T-helper 2 cell treated with Interferon-gamma antibody and Interleukin-4, amounts not matched to agents 100 ng/mL and 5 ng/mL, for 36 hours (primary cell): Measurements from ENCODE around the gene KCTD11. TPM values are rescaled to one million over a fixed set of nuclear protein-coding genes. Genes with fewer than 3 reads are reported as not detected.

ENCODE experiments used
- intact Hi-C: fragments of 100-400 bp; cut with micrococcal nuclease; formaldehyde crosslinking; loops from one replicate; pipeline ENCODE4 v1.15.1; 2023
- total RNA-seq: library from RNA; stranded (reverse); gene quantifications from 2 replicates; pipeline ENCODE4 v1.2.3, GENCODE V29; 2022

KCTD11 gene
- total RNA-seq, 1 donor from 2014 or later = 8.2 TPM

DNA sequence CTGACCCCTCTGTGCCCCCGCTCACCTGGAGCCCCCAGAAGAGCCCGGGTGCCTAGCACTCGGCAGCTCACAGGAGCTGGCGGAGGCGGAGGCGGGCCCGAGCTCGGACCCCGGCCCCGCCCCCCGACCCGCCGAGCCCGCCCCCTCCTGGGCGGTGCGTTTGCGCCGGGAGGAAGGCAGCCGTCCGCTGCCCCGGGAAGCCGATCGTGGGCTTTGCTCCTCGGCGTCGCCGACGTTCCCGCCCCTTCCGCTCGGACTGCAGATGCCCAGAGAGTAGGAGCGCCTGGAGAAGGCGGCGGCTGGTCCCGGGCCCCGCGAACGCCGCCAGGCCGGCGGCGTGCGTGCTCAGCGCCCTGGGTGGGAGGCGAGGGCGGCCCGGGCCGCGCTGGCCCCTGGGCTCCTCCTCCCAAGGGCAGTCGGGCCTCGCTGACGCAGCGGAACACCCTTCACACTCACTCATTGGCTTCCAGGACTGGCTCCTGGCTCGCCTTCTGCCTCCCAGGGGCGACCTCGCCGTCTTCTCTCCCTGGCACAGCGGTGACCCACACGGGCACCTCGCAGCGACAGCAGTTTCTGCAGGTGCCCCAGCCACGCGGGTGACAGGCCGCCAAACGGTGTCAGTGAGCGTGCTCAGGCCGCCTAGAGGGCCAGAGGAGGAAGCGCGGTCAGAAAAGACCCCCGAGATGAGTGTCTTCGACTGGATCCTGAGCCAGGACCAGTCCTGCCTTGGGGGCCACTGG is 42.7 kb downstream of the KCTD11 start, which contains the start of gene PLSCR3:
Gene PLSCR3 (minus strand): TSS at position 74 of the 740 bp plus-strand sequence. CDS start 415 bp downstream, outside the sequence.
- intact Hi-C loops = loop anchor here (1.0 kb wide), 2 partner anchors 10 to 79 kb away; partner anchors contain the start of genes GPS2 and TMEM256

DNA sequence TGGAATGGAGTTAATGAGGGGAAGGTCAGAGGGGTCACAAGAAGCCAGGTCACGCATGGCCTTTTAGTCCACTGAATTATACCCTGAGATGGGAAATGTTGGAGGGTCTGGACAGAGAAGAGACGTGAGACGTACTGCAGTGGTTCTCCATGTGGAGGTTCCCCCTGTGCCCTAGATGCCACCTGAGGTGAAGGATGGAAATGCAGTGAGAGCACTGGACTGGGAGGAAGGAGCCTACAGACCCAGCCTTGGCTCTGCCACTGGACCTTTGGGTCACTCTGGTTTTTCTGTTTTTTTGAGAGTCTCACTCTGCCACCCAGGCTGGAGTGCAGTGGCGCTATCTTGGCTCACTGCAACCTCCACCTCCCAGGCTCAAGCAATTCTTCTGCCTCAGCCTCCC is 44.2 kb downstream of the KCTD11 start:
- intact Hi-C loops = no loop called here

DNA sequence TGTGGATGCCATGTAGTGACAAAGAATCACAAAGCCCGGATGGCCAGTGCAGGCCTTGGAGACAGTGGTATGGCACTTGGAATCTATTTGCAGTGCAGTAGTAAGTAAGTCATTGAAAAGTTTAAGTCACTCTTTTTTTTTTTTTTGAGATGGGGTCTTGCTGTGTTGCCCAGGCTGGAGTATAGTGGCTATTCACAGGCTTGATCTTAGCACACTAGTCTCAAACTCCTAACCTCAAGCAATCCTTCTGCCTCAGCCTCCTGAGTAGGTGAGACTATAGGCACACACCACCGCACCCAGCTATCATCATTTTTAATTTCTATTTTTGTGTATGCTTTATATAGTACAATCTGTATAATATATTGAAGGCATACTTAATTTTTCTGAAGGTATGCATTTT is 46.6 kb downstream of the KCTD11 start:
- intact Hi-C loops = no loop called here

DNA sequence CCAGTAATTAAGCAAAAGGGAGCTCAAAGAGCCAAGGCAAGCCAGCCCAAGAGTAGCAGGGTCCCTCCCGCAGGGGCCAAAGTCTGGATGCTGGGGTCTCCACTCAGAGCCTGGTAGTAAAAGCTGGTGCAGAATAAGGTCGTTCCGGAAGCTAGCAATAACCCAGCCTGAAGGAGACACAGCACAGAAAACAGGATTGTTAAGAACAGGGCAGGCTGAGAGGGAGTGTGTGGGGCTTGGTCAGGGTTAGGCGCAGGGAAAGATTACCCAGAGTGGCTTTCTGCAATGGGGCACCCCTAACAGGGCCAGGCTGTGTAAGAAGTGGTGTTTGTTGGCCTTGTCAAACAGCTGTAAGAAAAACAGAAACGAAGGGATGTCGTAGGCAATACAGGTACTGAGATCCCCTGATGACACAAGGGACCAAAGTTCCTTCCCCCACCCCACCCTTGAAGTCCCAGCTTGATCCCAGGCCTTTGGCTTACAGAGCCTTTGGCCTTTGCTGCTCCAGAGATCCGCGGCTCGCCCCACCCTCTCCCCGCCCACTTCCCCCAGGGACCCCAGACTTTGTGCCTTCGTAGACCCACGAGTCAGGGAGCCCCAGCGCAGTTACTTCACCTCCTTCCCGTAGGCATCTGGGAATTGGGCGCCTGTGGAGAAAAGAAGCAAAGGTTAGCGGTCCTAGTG is 51.2 kb downstream of the KCTD11 start:
- intact Hi-C loops = loop anchor here (5.0 kb wide), 3 partner anchors 51 to 284 kb away; partner anchors contain the start of genes CTDNEP1, ELP5, KCTD11 and TP53

DNA sequence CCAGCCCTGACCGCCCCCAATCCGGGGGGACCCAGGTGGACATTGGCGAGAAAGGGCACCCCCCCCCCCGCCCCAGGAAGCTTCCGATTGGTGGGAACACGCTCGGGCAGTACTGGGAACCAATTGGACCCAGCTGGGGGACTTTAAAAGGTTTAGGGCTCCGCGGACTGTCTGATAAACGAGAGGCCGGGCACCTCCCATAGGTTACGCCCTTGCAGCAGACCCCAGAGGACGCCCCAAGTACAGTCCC is 51.7 kb downstream of the KCTD11 start:
- intact Hi-C loops = loop anchor here (5.0 kb wide), 3 partner anchors 51 to 284 kb away; partner anchors contain the start of genes CTDNEP1, ELP5, KCTD11 and TP53

DNA sequence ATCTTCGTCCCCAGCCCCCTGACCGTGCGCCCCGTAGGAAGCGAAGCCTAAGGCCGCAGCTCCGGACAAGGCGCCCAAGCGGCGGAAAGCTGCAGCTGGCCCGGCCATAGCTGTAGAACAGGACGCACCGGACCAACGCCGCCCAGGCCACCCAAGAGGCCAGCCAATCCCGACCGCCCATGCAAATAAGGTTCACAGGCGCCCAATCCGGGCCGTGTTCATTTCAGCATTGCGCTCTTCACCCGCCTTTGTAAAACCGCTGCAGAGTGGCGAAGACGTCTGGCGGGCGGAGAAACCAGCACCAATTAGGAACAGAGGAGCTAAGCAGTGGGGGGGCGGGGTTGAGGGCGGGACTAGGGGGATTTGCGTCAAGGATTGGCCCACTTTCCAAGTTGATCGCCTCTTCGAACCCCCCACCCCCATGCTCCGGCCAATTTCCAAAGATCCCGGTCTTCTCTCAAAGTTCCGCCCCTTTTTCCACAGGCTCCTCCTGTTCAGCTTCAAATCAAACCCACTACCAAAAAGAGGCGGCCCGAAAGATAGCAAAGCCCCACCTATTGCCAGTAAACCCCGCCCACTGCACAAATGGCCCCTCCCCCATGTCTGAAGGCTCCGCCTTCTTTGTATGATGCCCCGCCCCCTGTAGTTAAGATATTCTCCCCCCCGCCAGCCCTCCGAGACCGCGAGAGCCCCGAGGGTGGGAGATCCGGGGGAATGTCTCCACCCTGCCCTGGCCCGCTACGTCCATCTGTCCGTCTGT is 52.2 kb downstream of the KCTD11 start, which contains the start of gene TMEM256:
Gene TMEM256 (minus strand): TSS at position 121 of the 760 bp plus-strand sequence. CDS start 13 bp downstream, at position 108.
- intact Hi-C loops = loop anchor here (1.0 to 5.0 kb wide), 6 partner anchors 10 to 283 kb away; partner anchors contain the start of genes CTDNEP1, ELP5, KCTD11 and PLSCR3

Other genes starting within 250 kb of the KCTD11 start
- gene ASGR2, start 237.3 kb upstream of the KCTD11 start, total RNA-seq = not detected in 2 replicates
- gene ASGR1, start 172.8 kb upstream of the KCTD11 start, total RNA-seq = 0.91 and 1.8 TPM in 2 replicates
- gene DLG4, start 132.3 kb upstream of the KCTD11 start, total RNA-seq = 9.1 and 9.6 TPM in 2 replicates
- gene ACADVL, start 132.2 kb upstream of the KCTD11 start, total RNA-seq = 340 and 346 TPM in 2 replicates
- gene DVL2, start 117.6 kb upstream of the KCTD11 start, total RNA-seq = 46.4 and 51.1 TPM in 2 replicates
- 53.4 and 55.1 TPM in 2 replicates for gene PHF23, start 112.7 kb upstream of the KCTD11 start, total RNA-seq
- gene GABARAP, start 109.7 kb upstream of the KCTD11 start, total RNA-seq = 223 and 242 TPM in 2 replicates
- 170 and 179 TPM in 2 replicates for gene CTDNEP1, start 100.4 kb upstream of the KCTD11 start, total RNA-seq
- gene ELP5, start 99.9 kb upstream of the KCTD11 start, total RNA-seq = 56.5 and 57.8 TPM in 2 replicates
- 0.32 and 0.39 TPM in 2 replicates for gene CLDN7, start 89.7 kb upstream of the KCTD11 start, total RNA-seq
- gene SLC2A4, start 70.4 kb upstream of the KCTD11 start, total RNA-seq = 0.07 TPM in 1 of 2 replicates, not detected in the other
- 1.3 and 1.4 TPM in 2 replicates for gene YBX2, start 57.5 kb upstream of the KCTD11 start, total RNA-seq
- gene EIF5A, start 44.5 kb upstream of the KCTD11 start, total RNA-seq = 709 TPM in 2 replicates
- gene GPS2, start 36.8 kb upstream of the KCTD11 start, total RNA-seq = 78.5 and 83.2 TPM in 2 replicates
- 38.5 and 44.1 TPM in 2 replicates for gene NEURL4, start 22.8 kb upstream of the KCTD11 start, total RNA-seq
- gene ACAP1, start 15.6 kb upstream of the KCTD11 start, total RNA-seq = 580 and 590 TPM in 2 replicates
- gene TMEM95, start 3.0 kb downstream of the KCTD11 start, total RNA-seq = not detected in 2 replicates
- gene TNK1, start 28.9 kb downstream of the KCTD11 start, total RNA-seq = 1.2 and 1.4 TPM in 2 replicates
- gene PLSCR3, start 42.4 kb downstream of the KCTD11 start, total RNA-seq = 141 and 147 TPM in 2 replicates
- 54.3 and 56.3 TPM in 2 replicates for gene TMEM256, start 51.9 kb downstream of the KCTD11 start, total RNA-seq
- 1.2 TPM in 2 replicates for gene NLGN2, start 55.7 kb downstream of the KCTD11 start, total RNA-seq
- not detected in 2 replicates for gene SPEM1, start 68.2 kb downstream of the KCTD11 start, total RNA-seq
- not detected in 2 replicates for gene SPEM2, start 73.5 kb downstream of the KCTD11 start, total RNA-seq
- not detected in 2 replicates for gene SPEM3, start 76.7 kb downstream of the KCTD11 start, total RNA-seq
- gene TMEM102, start 83.3 kb downstream of the KCTD11 start, total RNA-seq = 14.4 TPM in 2 replicates
- 5.6 and 5.8 TPM in 2 replicates for gene FGF11, start 87.3 kb downstream of the KCTD11 start, total RNA-seq
- 11.0 and 11.4 TPM in 2 replicates for gene CHRNB1, start 92.9 kb downstream of the KCTD11 start, total RNA-seq
- gene ZBTB4, start 127.5 kb downstream of the KCTD11 start, total RNA-seq = 21.6 and 22.3 TPM in 2 replicates
- not detected in 2 replicates for gene SLC35G6, start 129.3 kb downstream of the KCTD11 start, total RNA-seq
- 192 and 200 TPM in 2 replicates for gene POLR2A, start 132.2 kb downstream of the KCTD11 start, total RNA-seq
- gene TNFSF12, start 196.9 kb downstream of the KCTD11 start, total RNA-seq = 66.6 and 67.0 TPM in 2 replicates
- gene TNFSF13, start 206.6 kb downstream of the KCTD11 start, total RNA-seq = 3.2 TPM in 2 replicates
- 50.9 and 55.3 TPM in 2 replicates for gene SENP3, start 209.8 kb downstream of the KCTD11 start, total RNA-seq
- gene CD68, start 227.5 kb downstream of the KCTD11 start, total RNA-seq = 8.3 and 9.4 TPM in 2 replicates
- 79.6 and 79.9 TPM in 2 replicates for gene MPDU1, start 231.7 kb downstream of the KCTD11 start, total RNA-seq
- 0.25 and 0.50 TPM in 2 replicates for gene SOX15, start 237.9 kb downstream of the KCTD11 start, total RNA-seq